ENCODE measurements around the gene TSACC. TPM values are rescaled to one million over a fixed set of nuclear protein-coding genes. Genes with fewer than 3 reads are reported as not detected.

Gene TSACC
- polyA plus RNA-seq, 3 donors = 0.67 TPM; not detected in 2

DNA sequence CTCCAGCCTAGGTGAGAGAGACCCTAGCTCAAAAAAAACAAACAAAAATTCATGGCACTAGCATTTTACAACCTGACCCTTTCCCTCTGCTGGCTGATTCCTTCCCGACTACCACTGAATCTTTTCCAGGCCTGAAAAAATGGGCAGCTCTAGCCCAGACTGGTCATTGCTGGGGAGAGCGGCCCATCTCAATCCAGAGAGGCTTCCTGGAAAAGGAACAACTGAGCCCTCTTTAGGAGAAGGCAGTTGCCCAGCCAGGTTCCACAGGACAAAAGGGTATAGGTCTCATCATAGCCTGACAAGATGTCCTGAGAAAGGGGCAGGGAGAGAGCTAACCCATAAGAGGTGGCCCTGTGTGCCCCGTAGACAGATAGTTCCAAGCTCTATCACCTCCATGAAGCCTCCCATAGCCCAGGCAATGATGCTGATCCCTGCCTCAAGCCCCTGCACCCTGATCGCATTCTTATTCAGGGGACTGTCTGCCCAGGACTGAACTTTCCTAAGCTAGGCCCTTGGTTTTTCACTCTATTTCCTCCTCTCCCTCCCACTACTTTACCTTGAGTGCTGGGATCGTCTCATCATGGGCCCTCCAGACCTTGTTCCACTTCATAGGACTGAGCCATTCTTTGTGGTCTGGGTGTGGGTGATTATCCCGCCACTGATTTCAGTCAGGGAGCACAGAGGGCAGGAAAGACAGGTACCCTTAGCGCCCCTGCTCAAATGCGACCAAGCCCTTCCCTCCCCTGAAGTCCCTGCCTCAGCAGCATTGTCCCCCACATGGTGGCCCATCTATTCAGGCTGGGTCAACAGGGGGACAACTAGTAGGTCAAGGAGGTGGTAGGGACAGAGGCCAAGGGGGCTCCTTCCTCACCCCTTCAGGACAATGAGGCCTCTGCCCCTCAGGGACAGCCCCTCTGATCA is 48.9 kb downstream of the TSACC start:
- 90% methylated on average over 6 of the region's 8 CpGs for WGBS (ENCODE audit: insufficient coverage)

More for the DNA sequence above, 48.9 kb downstream of the TSACC start:
- H3K27me3 Mint-ChIP-seq (ENCODE audit: low read depth in 3 of 3) = peaks cover 44 to 65% (median 55%) of the 10 kb centered on the region in 3 donors
- H3K27ac Mint-ChIP-seq = no peak overlapping the region
- intact Hi-C loops (cut with micrococcal nuclease) = loop anchor here (5.0 to 10.0 kb wide), 2 partner anchors 218 to 220 kb away; partner anchors contain the start of gene GPATCH4 (in 1 of the 2)
- Histone ChIP-seq H3K27ac (ENCODE audit: low read depth in 1 of 2, low read length in 2 of 2) (no peak overlapping the region), H3K79me2 (ENCODE audit: insufficient read depth, low read length) (no peaks in the 10 kb centered on the region), H3K4me3 (replicated peaks in 1 of 3; ENCODE audit: low read depth in 2 of 3, low read length in 3 of 3) (no peak overlapping the region), H3K9ac (ENCODE audit: insufficient read depth, low read length, poor library complexity, severe bottlenecking) (no peak overlapping the region), H3K36me3 (replicated peaks in 1 of 2; ENCODE audit: control insufficient read depth in 1 of 2, insufficient read depth in 2 of 2, low read length in 2 of 2) (no peaks in the 10 kb centered on the region), H3K4me2 (replicated peaks; ENCODE audit: extremely low read depth, low read length, poor library complexity, severe bottlenecking) (no peak overlapping the region), H2AFZ (ENCODE audit: insufficient read depth, low read depth, low read length, poor library complexity, severe bottlenecking) (no peak overlapping the region), H3K4me1 (ENCODE audit: control insufficient read depth in 1 of 2, insufficient read depth in 2 of 2, low read length in 2 of 2) (peaks cover 13 to 17% of the 10 kb centered on the region in 2 donors), H3K27me3 (ENCODE audit: control insufficient read depth in 2 of 2, insufficient read depth in 2 of 2, low read length in 2 of 2) (peaks cover 24 to 47% of the 10 kb centered on the region in 2 donors), H4K20me1 (ENCODE audit: insufficient read depth, low read length) (no peaks in the 10 kb centered on the region), H3K9me3 (replicated peaks in 1 of 2; ENCODE audit: control insufficient read depth in 1 of 2, insufficient read depth in 1 of 2, low read length in 2 of 2) (peaks cover 0 to 5% of the 10 kb centered on the region in 2 donors)
- no peak for DNase-seq
- peaks cover 0 to 5% (median 2%) of the 10 kb centered on the region in 7 donors for H3K9me3 Mint-ChIP-seq
- no peak for TF ChIP-seq CTCF (IDR thresholded peaks at IDR 0.05)
- H3K4me3 Mint-ChIP-seq = peak overlapping the region in 1 of 2 donors; percentile 76
- no peaks in the 10 kb centered on the region for H3K36me3 Mint-ChIP-seq
- H3K4me1 Mint-ChIP-seq = peaks cover 16% of the 10 kb centered on the region

Measured in CD14-positive monocyte (primary cell).